Camera-type eye (tissue), 1 donor: Measurements from ENCODE around the gene ZNF235. TPM values are rescaled to one million over a fixed set of nuclear protein-coding genes. Genes with fewer than 3 reads are reported as not detected.

Experiments used
- total RNA-seq: library from RNA; depleted of rRNA; stranded (reverse); fragments of >200 nt; gene quantifications from one replicate; pipeline ENCODE4 v1.2.3, GENCODE V29; 2014

Gene ZNF235
- total RNA-seq = 19.1 TPM

DNA sequence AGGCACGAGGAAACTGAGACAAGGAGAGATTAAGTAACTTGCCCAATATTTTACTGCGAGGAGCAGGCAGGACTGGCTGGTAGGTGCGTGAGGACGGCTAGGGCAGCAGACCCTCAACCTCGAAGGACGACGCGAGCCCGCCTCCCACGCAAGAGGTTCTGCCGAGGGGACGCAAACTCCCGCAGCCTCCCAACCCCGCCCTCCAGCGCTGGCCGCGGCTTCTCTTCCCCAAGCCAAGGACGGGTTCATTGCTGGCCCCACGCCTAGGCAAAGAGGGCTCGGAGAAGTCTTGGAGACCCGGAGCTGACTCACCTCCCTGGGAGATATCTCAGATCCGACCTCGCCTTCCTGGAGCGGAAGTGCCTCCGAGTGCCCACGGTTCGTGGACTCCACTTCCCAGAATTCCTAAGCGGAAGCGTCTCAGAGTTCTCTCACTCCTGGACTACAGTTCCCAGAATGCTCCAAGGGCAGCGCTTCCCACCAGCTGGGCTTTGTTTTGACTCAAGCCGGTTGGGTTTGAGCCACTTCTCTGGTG, at the start of gene ZNF235:
Gene ZNF235 (minus strand): TSS at position 367 of the 535 bp plus-strand sequence. CDS start 1,621 bp downstream, outside the sequence.

Other genes starting within 250 kb of the ZNF235 start
- gene ZNF284, start 232.9 kb downstream of the ZNF235 start, total RNA-seq = 7.1 TPM
- gene ZNF224, start 210.7 kb downstream of the ZNF235 start, total RNA-seq = 59.2 TPM
- gene ZNF225, start 191.6 kb downstream of the ZNF235 start, total RNA-seq = 12.0 TPM
- 26.9 TPM for gene ZNF234, start 163.5 kb downstream of the ZNF235 start, total RNA-seq
- 56.9 TPM for gene ZNF226, start 139.9 kb downstream of the ZNF235 start, total RNA-seq
- 49.2 TPM for gene ZNF227, start 92.5 kb downstream of the ZNF235 start, total RNA-seq
- 3.6 TPM for gene ZNF233, start 45.1 kb downstream of the ZNF235 start, total RNA-seq
- gene ZNF112, start 51.7 kb upstream of the ZNF235 start, total RNA-seq = 24.4 TPM
- gene ZNF285, start 96.6 kb upstream of the ZNF235 start, total RNA-seq = 17.8 TPM
- gene ZNF229, start 143.4 kb upstream of the ZNF235 start, total RNA-seq = 17.2 TPM
- 17.6 TPM for gene ZNF180, start 195.5 kb upstream of the ZNF235 start, total RNA-seq
- gene CEACAM20, start 224.7 kb upstream of the ZNF235 start, total RNA-seq = not detected